Hepatocyte (in vitro differentiated cells): ENCODE measurements around the gene FOXD4L6.
"Not testable (repeated sequence)": the region's sequence is repeated elsewhere in the genome, so short reads cannot be mapped to it uniquely, and the experiment has no call there.

Experiments
- EZH2 ChIP-seq: fragments of 200-600 bp; sonication (generic); IDR thresholded peaks from 2 replicates; pipeline ENCODE4 v1.6.1; 2016; ENCODE audit warnings: antibody characterized with exemption, mild to moderate bottlenecking, borderline replicate concordance
- EZH2phosphoT487 ChIP-seq: fragments of 200-600 bp; sonication (generic); IDR thresholded peaks from one replicate; pipeline ENCODE4 v1.6.1; 2018; ENCODE audit warnings: antibody characterized with exemption, mild to moderate bottlenecking, low read depth, moderate library complexity; ENCODE audit not compliant: unreplicated experiment, severe bottlenecking
- TF ChIP-seq, protein P1 (sequence below): fragments of 200-600 bp; sonication (generic); IDR thresholded peaks from 2 replicates; pipeline ENCODE4 v1.5.1; 2016; ENCODE audit warnings: antibody characterized with exemption, mild to moderate bottlenecking; ENCODE audit not compliant: poor library complexity

DNA sequence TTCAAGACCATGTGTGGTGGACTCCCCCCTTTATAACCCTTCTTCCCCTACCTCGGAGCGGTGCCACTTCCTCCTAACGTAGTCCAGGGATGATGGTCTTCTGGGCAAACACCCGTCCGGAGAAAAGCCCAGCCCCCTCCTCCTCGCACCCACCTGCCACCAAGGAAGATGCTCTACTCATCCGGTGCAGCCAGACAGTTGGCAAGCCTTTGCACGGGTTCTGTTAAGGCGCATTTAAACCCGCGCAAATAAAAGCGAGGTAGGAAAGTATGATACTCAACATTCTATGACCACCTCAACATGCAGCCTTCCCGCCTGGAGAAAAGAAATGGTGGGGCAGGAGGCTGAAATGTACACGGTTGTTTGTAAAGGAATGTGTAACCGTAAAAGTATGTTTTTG lies at the start of gene FOXD4L6:
- TF ChIP-seq, protein P1, sequence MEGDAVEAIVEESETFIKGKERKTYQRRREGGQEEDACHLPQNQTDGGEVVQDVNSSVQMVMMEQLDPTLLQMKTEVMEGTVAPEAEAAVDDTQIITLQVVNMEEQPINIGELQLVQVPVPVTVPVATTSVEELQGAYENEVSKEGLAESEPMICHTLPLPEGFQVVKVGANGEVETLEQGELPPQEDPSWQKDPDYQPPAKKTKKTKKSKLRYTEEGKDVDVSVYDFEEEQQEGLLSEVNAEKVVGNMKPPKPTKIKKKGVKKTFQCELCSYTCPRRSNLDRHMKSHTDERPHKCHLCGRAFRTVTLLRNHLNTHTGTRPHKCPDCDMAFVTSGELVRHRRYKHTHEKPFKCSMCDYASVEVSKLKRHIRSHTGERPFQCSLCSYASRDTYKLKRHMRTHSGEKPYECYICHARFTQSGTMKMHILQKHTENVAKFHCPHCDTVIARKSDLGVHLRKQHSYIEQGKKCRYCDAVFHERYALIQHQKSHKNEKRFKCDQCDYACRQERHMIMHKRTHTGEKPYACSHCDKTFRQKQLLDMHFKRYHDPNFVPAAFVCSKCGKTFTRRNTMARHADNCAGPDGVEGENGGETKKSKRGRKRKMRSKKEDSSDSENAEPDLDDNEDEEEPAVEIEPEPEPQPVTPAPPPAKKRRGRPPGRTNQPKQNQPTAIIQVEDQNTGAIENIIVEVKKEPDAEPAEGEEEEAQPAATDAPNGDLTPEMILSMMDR, result not testable (repeated sequence)
- not testable (repeated sequence) for TF ChIP-seq EZH2phosphoT487, EZH2
